H9 (cell line): ENCODE data around the gene GRIP1. TPM values are rescaled to one million over a fixed set of nuclear protein-coding genes. Genes with fewer than 3 reads are reported as not detected.

Experiments
- DNase-seq: peaks from one replicate; pipeline ENCODE4 v3.0.0-alpha.2; 2017
- H2AFZ ChIP-seq: one replicate; pipeline ENCODE4 v1.6.1; 2013; ENCODE audit warnings: mild to moderate bottlenecking, low read length, control low read depth, moderate library complexity
- H2AK5ac ChIP-seq: 2 replicates; pipeline ENCODE4 v1.6.1; 2013; ENCODE audit warnings: low read length, control low read depth, mixed read lengths; ENCODE audit not compliant: insufficient read length
- H2BK120ac ChIP-seq: one replicate; pipeline ENCODE4 v1.6.1; 2013; ENCODE audit warnings: low read depth, mild to moderate bottlenecking, low read length, control low read depth, inconsistent platforms; ENCODE audit not compliant: poor library complexity, severe bottlenecking
- H2BK12ac ChIP-seq: 2 replicates; pipeline ENCODE4 v1.6.1; 2013; ENCODE audit warnings: low read length, control low read depth, mixed read lengths, low read depth; ENCODE audit not compliant: insufficient read length
- H2BK15ac ChIP-seq: 2 replicates; pipeline ENCODE4 v1.6.1; 2013; ENCODE audit warnings: low read depth, low read length, control low read depth
- H2BK20ac ChIP-seq: one replicate; pipeline ENCODE4 v1.6.1; 2013; ENCODE audit warnings: low read depth, mild to moderate bottlenecking, low read length, control low read depth, inconsistent platforms; ENCODE audit not compliant: poor library complexity, severe bottlenecking
- H2BK5ac ChIP-seq: 2 replicates; pipeline ENCODE4 v1.6.1; 2013; ENCODE audit warnings: low read length, control low read depth, mixed read lengths; ENCODE audit not compliant: insufficient read length
- H3K14ac ChIP-seq: 2 replicates; pipeline ENCODE4 v1.6.1; 2013; ENCODE audit warnings: low read length, control low read depth; ENCODE audit not compliant: insufficient read depth
- H3K18ac ChIP-seq: 2 replicates; pipeline ENCODE4 v1.6.1; 2013; ENCODE audit warnings: low read depth, mild to moderate bottlenecking, mixed read lengths, low read length, control low read depth; ENCODE audit not compliant: insufficient read length
- H3K23ac ChIP-seq: 2 replicates; pipeline ENCODE4 v1.6.1; 2013; ENCODE audit warnings: low read length, control low read depth, mixed read lengths, low read depth; ENCODE audit not compliant: insufficient read length
- H3K23me2 ChIP-seq: 2 replicates; pipeline ENCODE4 v1.6.1; 2013; ENCODE audit warnings: low read depth, mild to moderate bottlenecking, mixed read lengths, low read length, control low read depth; ENCODE audit not compliant: insufficient read length, poor library complexity, severe bottlenecking
- H3K27ac ChIP-seq: 2 replicates; pipeline ENCODE4 v1.5.1; 2013; ENCODE audit warnings: low read length, control low read depth, mixed read lengths, low read depth; ENCODE audit not compliant: insufficient read length
- H3K27me3 ChIP-seq: 2 replicates; pipeline ENCODE4 v1.6.1; 2013; ENCODE audit warnings: low read length, control low read depth, inconsistent platforms; ENCODE audit not compliant: insufficient read depth
- H3K4ac ChIP-seq: 2 replicates; pipeline ENCODE4 v1.6.1; 2013; ENCODE audit warnings: low read depth, mild to moderate bottlenecking, control low read depth, inconsistent platforms, low read length, moderate library complexity
- H3K4me1 ChIP-seq: 2 replicates; pipeline ENCODE4 v1.6.1; 2013; ENCODE audit warnings: low read length, control low read depth, inconsistent platforms; ENCODE audit not compliant: insufficient read depth
- H3K4me2 ChIP-seq: 2 replicates; pipeline ENCODE4 v1.6.1; 2013; ENCODE audit warnings: low read length, control low read depth, mixed read lengths; ENCODE audit not compliant: insufficient read length, insufficient read depth
- H3K56ac ChIP-seq: 2 replicates; pipeline ENCODE4 v1.6.1; 2013; ENCODE audit warnings: low read depth, mild to moderate bottlenecking, mixed read lengths, low read length, control low read depth; ENCODE audit not compliant: insufficient read length
- H3K79me1 ChIP-seq: 2 replicates; pipeline ENCODE4 v1.6.1; 2013; ENCODE audit warnings: low read depth, mild to moderate bottlenecking, moderate library complexity, low read length, control low read depth, inconsistent platforms; ENCODE audit not compliant: insufficient read depth, poor library complexity, severe bottlenecking
- H3K79me2 ChIP-seq: 2 replicates; pipeline ENCODE4 v1.6.1; 2013; ENCODE audit warnings: low read length, control low read depth, inconsistent platforms; ENCODE audit not compliant: insufficient read depth
- H3K9ac ChIP-seq: 2 replicates; pipeline ENCODE4 v1.6.1; 2013; ENCODE audit warnings: low read length, control low read depth, mixed read lengths; ENCODE audit not compliant: insufficient read length; ENCODE audit errors: extremely low read depth
- H3K9me3 ChIP-seq: one replicate; pipeline ENCODE4 v1.6.1; 2013; ENCODE audit warnings: low read depth, low read length, inconsistent platforms; ENCODE audit not compliant: control insufficient read depth
- H3T11ph ChIP-seq: one replicate; pipeline ENCODE4 v1.6.1; 2013; ENCODE audit warnings: mild to moderate bottlenecking, low read length, control low read depth, inconsistent platforms
- H4K20me1 ChIP-seq: one replicate; pipeline ENCODE4 v1.6.1; 2013; ENCODE audit not compliant: control insufficient read depth, insufficient read length, insufficient read depth
- H4K5ac ChIP-seq: 2 replicates; pipeline ENCODE4 v1.6.1; 2013; ENCODE audit warnings: low read depth, mild to moderate bottlenecking, mixed read lengths, low read length, control low read depth; ENCODE audit not compliant: insufficient read length
- H4K8ac ChIP-seq: replicated peaks from 2 replicates; pipeline ENCODE4 v1.6.1; 2013; ENCODE audit warnings: low read length, control low read depth, mixed read lengths, low read depth; ENCODE audit not compliant: insufficient read length
- H4K91ac ChIP-seq: 2 replicates; pipeline ENCODE4 v1.6.1; 2013; ENCODE audit warnings: low read depth, mild to moderate bottlenecking, moderate library complexity, mixed read lengths, low read length, control low read depth; ENCODE audit not compliant: insufficient read length
- H3K27ac Mint-ChIP-seq, 3 experiments: 2 replicates in 2 of 3; 3 replicates in 1 of 3; pipeline ENCODE4 v1.8.0; 2020 to 2021; ENCODE audit warnings: mixed read lengths in 3 of 3, mild to moderate bottlenecking in 1 of 3, moderate library complexity in 1 of 3
- H3K27me3 Mint-ChIP-seq: 2 replicates; pipeline ENCODE4 v1.8.0; 2021; ENCODE audit warnings: low read depth, mild to moderate bottlenecking, moderate library complexity, mixed read lengths
- H3K36me3 Mint-ChIP-seq, 3 experiments: 2 replicates in 2 of 3; 3 replicates in 1 of 3; pipeline ENCODE4 v1.8.0; 2020 to 2021; ENCODE audit warnings: low read depth in 3 of 3, mixed read lengths in 3 of 3; ENCODE audit not compliant: insufficient read depth in 1 of 3
- H3K4me1 Mint-ChIP-seq, 2 experiments: 2 replicates each; pipeline ENCODE4 v1.8.0; 2020; ENCODE audit warnings: mixed read lengths in 2 of 2
- H3K4me3 Mint-ChIP-seq, 2 experiments: 2 replicates in 1 of 2; 3 replicates in 1 of 2; pipeline ENCODE4 v1.8.0; 2020 to 2021; ENCODE audit warnings: mild to moderate bottlenecking in 2 of 2, mixed read lengths in 2 of 2, moderate library complexity in 1 of 2
- H3K9me3 Mint-ChIP-seq, 2 experiments: 2 replicates in 1 of 2; 3 replicates in 1 of 2; pipeline ENCODE4 v1.8.0; 2020; ENCODE audit warnings: mild to moderate bottlenecking in 2 of 2, mixed read lengths in 2 of 2, moderate library complexity in 1 of 2
- WGBS: extraction: QIAGEN DNeasy Blood & Tissue Kit; methylation state at CpG from one replicate; pipeline ENCODE4 v1.1.7; 2013; ENCODE audit warnings: missing lambda C conversion rate, low lambda C conversion rate, mixed read lengths; ENCODE audit not compliant: insufficient read length; ENCODE audit errors: extremely low coverage; 5-methylcytosine and 5-hydroxymethylcytosine counted together
- total RNA-seq: library from RNA; stranded (reverse); gene quantifications from 2 replicates; pipeline ENCODE4 v1.2.1, GENCODE V29; 2021
- TF ChIP-seq, protein P1 (sequence below): fragments of 200-600 bp; sonication (generic); conservative IDR thresholded peaks from 3 replicates; pipeline ENCODE4 v1.8.0; 2021; ENCODE audit warnings: antibody characterized with exemption, mild to moderate bottlenecking

The GRIP1 gene
- total RNA-seq, 1 experiment from 2014 or later: 19.5 TPM

GRCh38 chr12:66529934-66530333, 148.9 kb downstream of the GRIP1 start:
- peaks cover 15 to 21% (median 17%) of the 10 kb centered on the region in 3 experiments; a peak in 6 of 7 replicates for H3K36me3 Mint-ChIP-seq
- no peaks in the 10 kb centered on the region for H3K79me1 ChIP-seq
- no peak overlapping the region for H2BK5ac ChIP-seq
- DNase-seq: no peak
- H3K27ac Mint-ChIP-seq: no peak overlapping the region
- no peak overlapping the region for H3T11ph ChIP-seq
- H3K9me3 ChIP-seq: no peaks in the 10 kb centered on the region
- WGBS: no CpG with 5 or more reads among the region's 1 CpG
- no peak overlapping the region for H3K14ac ChIP-seq
- H3K56ac ChIP-seq: no peak overlapping the region
- H3K9me3 Mint-ChIP-seq: peaks cover 7 to 9% of the 10 kb centered on the region in 2 experiments; a peak in 2 of 5 replicates
- no peak overlapping the region for H2BK20ac ChIP-seq
- H3K27me3 Mint-ChIP-seq: no peaks in the 10 kb centered on the region
- no peak overlapping the region for H2AK5ac ChIP-seq
- no peak overlapping the region for H2BK12ac ChIP-seq
- no peak overlapping the region for H3K9ac ChIP-seq
- no peak overlapping the region for H4K5ac ChIP-seq
- H3K27ac ChIP-seq: no peak overlapping the region
- no peaks in the 10 kb centered on the region for H3K23me2 ChIP-seq
- H3K18ac ChIP-seq: no peak overlapping the region
- TF ChIP-seq, protein P1, sequence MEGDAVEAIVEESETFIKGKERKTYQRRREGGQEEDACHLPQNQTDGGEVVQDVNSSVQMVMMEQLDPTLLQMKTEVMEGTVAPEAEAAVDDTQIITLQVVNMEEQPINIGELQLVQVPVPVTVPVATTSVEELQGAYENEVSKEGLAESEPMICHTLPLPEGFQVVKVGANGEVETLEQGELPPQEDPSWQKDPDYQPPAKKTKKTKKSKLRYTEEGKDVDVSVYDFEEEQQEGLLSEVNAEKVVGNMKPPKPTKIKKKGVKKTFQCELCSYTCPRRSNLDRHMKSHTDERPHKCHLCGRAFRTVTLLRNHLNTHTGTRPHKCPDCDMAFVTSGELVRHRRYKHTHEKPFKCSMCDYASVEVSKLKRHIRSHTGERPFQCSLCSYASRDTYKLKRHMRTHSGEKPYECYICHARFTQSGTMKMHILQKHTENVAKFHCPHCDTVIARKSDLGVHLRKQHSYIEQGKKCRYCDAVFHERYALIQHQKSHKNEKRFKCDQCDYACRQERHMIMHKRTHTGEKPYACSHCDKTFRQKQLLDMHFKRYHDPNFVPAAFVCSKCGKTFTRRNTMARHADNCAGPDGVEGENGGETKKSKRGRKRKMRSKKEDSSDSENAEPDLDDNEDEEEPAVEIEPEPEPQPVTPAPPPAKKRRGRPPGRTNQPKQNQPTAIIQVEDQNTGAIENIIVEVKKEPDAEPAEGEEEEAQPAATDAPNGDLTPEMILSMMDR: no peak
- no peaks in the 10 kb centered on the region for H3K79me2 ChIP-seq
- H3K4me1 Mint-ChIP-seq: peaks cover 7 to 9% of the 10 kb centered on the region in 2 experiments
- no peaks in the 10 kb centered on the region for H3K27me3 ChIP-seq
- no peak overlapping the region for H3K23ac ChIP-seq
- H4K20me1 ChIP-seq: no peaks in the 10 kb centered on the region
- H2BK15ac ChIP-seq: no peak overlapping the region
- no peak overlapping the region for H4K8ac ChIP-seq
- H3K4ac ChIP-seq: no peak overlapping the region
- H3K4me3 Mint-ChIP-seq: no peak overlapping the region
- H3K4me1 ChIP-seq: peaks cover 4% of the 10 kb centered on the region; the same call in 1 of the 2 replicates
- H2AFZ ChIP-seq: no peak overlapping the region
- no peak overlapping the region for H2BK120ac ChIP-seq
- no peak overlapping the region for H4K91ac ChIP-seq
- H3K4me2 ChIP-seq: no peak overlapping the region
